ENCODE results near the gene KIAA1328. TPM values are rescaled to one million over a fixed set of nuclear protein-coding genes. Genes with fewer than 3 reads are reported as not detected.

Gene KIAA1328
- total and polyA plus RNA-seq, 2 experiments from 2014 or later: 3.8 to 11.5 TPM

DNA sequence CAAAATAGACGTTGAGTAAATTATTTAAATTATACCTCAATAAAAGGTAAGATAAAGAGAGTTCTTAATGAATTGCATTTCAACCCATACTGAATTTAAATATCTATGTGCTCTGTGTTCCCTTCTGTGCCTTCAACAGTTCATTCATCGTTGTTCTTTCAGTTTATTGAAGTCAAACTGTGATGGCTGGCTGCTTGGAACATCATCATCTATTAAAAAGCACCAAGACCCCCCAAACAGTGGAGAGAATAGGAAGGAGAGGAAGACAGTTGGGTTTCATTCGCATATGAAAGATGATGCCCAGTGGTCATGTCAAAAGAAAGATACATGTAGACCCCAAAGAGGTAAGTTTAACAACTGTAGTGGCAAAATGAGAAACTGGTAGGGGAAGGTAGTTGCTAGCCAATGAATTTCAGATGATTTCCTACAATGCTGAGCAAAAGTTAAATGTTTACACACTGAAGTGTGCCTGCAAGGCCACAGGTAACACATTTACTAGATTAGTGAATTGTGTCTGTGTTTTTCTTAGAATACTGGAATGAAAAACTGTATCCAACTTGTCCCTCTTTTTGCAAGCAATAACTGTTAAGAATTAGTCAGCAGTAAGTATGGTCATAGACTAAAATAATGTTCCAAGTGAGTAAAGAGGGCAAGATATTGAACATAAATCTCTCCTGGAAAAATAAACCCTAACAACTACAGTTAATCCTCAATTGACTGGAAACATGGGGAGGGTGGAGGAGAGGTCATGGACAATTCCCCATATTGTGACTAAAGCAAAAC lies 331.3 kb downstream of the KIAA1328 start:
- Histone ChIP-seq H3K27me3 (no peaks in the 10 kb centered on the region), H3K36me3 (no peaks in the 10 kb centered on the region), H3K4me1 (ENCODE audit: low read depth) (no peaks in the 10 kb centered on the region), H3K9me3 (ENCODE audit: low read depth) (no peaks in the 10 kb centered on the region), H3K4me3 (no peak overlapping the region), H3K27ac (no peak overlapping the region)
- no peak for DNase-seq (ENCODE audit: low read depth in 1 of 2, low spot score in 1 of 2)
- TF ChIP-seq, protein P1, sequence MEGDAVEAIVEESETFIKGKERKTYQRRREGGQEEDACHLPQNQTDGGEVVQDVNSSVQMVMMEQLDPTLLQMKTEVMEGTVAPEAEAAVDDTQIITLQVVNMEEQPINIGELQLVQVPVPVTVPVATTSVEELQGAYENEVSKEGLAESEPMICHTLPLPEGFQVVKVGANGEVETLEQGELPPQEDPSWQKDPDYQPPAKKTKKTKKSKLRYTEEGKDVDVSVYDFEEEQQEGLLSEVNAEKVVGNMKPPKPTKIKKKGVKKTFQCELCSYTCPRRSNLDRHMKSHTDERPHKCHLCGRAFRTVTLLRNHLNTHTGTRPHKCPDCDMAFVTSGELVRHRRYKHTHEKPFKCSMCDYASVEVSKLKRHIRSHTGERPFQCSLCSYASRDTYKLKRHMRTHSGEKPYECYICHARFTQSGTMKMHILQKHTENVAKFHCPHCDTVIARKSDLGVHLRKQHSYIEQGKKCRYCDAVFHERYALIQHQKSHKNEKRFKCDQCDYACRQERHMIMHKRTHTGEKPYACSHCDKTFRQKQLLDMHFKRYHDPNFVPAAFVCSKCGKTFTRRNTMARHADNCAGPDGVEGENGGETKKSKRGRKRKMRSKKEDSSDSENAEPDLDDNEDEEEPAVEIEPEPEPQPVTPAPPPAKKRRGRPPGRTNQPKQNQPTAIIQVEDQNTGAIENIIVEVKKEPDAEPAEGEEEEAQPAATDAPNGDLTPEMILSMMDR (IDR thresholded peaks at IDR 0.05; ENCODE audit: low read depth, low read length): no peak

DNA sequence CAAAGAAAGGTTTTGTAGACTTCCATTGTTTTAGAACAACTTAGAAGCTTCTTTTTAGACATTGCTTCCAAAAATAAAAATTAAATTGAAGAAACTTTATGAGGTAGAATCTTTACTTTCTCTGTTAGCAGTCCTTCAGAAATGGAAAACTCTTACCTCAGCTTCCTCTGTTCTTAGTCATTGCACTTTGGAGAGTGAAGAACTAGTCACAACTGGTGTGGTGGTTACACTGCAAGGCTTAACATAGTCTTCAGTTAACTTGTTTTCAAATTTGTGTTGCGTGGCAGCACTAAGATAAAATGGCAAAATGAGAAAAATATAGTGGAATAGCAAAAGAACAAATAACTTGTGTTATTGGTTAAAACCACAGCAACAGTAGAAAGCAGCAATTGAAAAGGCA lies 332.6 kb downstream of the KIAA1328 start:
- TF ChIP-seq, protein P1 (IDR thresholded peaks at IDR 0.05; ENCODE audit: low read depth, low read length): no peak
- Histone ChIP-seq H3K4me3 (no peak overlapping the region), H3K4me1 (ENCODE audit: low read depth) (no peaks in the 10 kb centered on the region), H3K36me3 (no peaks in the 10 kb centered on the region), H3K9me3 (ENCODE audit: low read depth) (no peaks in the 10 kb centered on the region), H3K27ac (no peak overlapping the region), H3K27me3 (no peaks in the 10 kb centered on the region)
- no peak for DNase-seq (ENCODE audit: low read depth in 1 of 2, low spot score in 1 of 2)

DNA sequence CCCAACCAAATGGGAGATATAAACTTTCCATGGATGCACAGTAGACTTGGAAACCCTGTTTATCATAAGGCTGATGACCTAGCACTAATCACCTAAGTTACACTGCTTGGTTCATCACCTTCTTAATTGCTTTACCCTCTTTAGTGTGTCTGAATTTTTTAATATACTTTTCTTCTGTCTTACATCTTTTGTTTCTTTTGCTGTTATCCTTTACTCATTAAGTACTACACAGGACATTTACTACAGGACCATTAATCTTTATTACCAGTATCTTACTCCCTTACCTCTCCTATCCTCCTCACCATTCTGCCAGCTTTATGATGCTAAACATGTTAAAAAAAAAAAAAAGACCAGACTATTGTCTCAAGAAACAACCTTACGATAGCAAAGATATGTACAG lies 333.6 kb downstream of the KIAA1328 start:
- Histone ChIP-seq H3K36me3 (no peaks in the 10 kb centered on the region), H3K9me3 (ENCODE audit: low read depth) (no peaks in the 10 kb centered on the region), H3K4me1 (ENCODE audit: low read depth) (no peaks in the 10 kb centered on the region), H3K27me3 (no peaks in the 10 kb centered on the region), H3K27ac (no peak overlapping the region), H3K4me3 (no peak overlapping the region)
- TF ChIP-seq, protein P1 (IDR thresholded peaks at IDR 0.05; ENCODE audit: low read depth, low read length): no peak
- DNase-seq (ENCODE audit: low read depth in 1 of 2, low spot score in 1 of 2): no peak

DNA sequence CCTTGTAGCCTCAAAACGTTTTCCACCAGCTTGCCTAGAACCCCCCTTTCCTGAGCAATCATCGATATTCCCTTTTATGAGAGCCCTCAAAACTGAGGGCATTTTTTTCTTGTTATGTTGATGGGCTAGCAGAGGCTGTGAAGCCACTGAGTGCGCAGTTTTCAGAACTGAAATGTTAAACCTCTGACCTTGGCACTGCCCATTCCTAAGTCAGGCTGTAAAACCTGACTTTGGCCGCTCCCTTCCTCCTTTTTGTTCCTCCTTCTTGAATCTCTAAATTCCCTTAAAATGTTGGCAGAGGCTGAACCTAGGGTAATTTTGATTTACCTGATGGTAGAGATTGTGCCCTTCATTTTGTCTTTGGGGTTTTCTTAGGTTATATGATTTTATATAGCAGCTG lies 334.2 kb downstream of the KIAA1328 start:
- Histone ChIP-seq H3K36me3 (no peaks in the 10 kb centered on the region), H3K4me3 (no peak overlapping the region), H3K27me3 (no peaks in the 10 kb centered on the region), H3K27ac (no peak overlapping the region), H3K4me1 (ENCODE audit: low read depth) (no peaks in the 10 kb centered on the region), H3K9me3 (ENCODE audit: low read depth) (no peaks in the 10 kb centered on the region)
- no peak for DNase-seq (ENCODE audit: low read depth in 1 of 2, low spot score in 1 of 2)
- TF ChIP-seq, protein P1 (IDR thresholded peaks at IDR 0.05; ENCODE audit: low read depth, low read length): no peak

DNA sequence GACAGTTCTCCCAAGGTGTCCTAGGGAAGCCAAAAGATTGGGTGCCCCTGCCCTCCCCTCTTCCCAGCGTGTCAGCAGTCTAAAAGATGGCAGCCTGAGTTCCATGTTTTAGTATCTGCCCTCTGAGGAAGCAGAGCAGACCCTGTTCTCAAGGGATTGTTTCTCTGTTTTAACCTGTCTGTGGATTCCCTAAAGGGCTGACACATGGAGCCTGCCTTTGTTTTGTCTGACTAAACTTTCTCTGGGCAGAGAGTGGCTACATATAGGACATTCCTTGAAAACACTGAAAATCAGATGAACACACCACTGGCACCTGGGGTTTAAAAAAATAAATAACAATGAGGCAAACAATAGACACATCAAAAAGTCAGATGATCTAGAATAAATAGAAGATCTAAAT lies 337.6 kb downstream of the KIAA1328 start:
- H3K9me3 ChIP-seq (ENCODE audit: low read depth): no peaks in the 10 kb centered on the region
- H3K27ac ChIP-seq: no peak overlapping the region
- H3K36me3 ChIP-seq: no peaks in the 10 kb centered on the region
- TF ChIP-seq, protein P1 (IDR thresholded peaks at IDR 0.05; ENCODE audit: low read depth, low read length): no peak
- no peaks in the 10 kb centered on the region for H3K27me3 ChIP-seq
- H3K4me1 ChIP-seq (ENCODE audit: low read depth): no peaks in the 10 kb centered on the region
- H3K4me3 ChIP-seq: no peak overlapping the region
- DNase-seq (ENCODE audit: low read depth in 1 of 2, low spot score in 1 of 2): no peak
